HG03439 (cell line): ENCODE data around the gene ALOX12.

Experiments used
- ATAC-seq: cut with Tn5 transposase; IDR thresholded peaks from one replicate; pipeline ENCODE4 v1.9.1; 2021; ENCODE audit warnings: mild to moderate bottlenecking, moderate library complexity; ENCODE audit not compliant: unreplicated experiment

ALOX12 gene

DNA sequence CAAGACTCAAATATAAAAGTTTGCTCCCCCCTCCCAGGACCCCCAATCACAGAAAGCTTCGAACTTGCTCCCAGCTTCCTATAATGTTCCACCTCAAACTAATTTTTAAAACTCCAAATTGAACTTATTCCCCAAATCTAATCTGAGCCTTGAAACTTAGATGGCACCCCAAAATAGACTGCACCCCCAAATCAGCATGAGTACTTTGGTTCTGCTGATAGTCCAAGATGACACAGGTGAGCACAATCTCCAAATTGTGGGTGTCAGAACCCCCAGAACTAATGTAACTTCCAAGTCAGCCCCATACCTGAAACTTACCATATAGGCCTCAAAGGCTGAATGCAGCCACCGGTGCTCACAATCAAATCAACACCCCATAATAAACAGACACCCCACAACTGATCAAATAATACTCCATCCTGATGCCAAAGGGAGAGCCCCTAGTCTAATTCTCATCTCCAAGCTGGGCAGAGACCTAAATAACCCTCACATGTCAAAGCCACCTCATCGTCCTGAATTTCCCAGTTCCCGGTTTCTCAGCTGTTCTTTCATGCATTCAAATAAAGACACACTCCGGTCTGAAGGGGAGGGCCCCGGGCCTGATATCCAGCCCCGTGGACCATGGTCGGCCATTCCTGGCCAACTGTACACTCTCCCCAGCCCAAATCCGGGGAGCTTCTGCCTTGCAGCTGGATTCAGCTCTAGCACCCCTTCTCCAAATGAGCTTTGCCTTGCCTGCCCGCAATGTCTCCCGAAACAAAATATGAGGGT lies 25.2 kb downstream of the ALOX12 start:
- ATAC-seq: no peak

DNA sequence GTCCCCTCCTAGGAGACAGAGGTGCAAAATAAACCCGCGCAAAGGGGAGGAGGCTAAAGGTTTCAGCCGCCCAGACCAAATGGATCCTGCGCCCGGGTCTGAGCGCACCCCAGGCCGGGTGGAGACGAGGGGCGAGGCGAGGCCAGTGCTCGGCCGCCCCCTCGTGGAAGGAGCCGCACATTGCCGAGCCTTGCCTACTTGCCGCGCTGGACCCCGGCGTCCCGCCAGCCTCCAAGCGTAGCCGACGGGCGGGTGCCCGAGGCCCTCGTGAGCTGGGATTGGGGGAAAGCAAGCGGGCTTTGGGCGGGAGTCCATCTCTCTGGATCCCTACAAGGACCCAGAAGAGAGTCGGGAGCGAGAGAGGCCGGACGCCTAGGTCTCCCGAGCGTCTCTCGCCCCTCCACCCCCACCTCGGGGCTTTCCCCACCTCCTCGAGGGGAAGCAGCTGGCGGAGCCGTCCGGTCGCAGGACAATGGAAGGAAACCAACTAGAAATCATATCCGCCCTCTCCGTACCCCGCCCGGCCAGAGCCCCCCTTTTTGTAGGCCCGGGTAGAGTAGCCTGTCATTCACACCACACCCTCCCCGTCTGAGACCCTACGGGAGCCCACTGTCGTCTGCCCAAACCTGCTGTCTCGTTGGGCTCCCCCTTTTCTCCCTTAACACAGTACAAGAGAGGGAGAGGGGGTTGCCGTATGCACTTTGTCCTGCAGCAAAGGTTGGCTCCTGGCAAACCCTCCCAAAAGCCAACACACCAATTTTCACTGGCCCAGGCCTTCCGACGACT lies 26.3 kb downstream of the ALOX12 start:
- ATAC-seq: peak; percentile 62

GRCh38 chr17:7022781-7023571 lies 27.1 kb downstream of the ALOX12 start, which contains the start of gene BCL6B:
Gene BCL6B (plus strand): TSS chr17:7023050. CDS start chr17:7023672, 622 bp downstream.
- no peak for ATAC-seq

GRCh38 chr17:7023576-7024401 lies 27.9 kb downstream of the ALOX12 start:
- ATAC-seq: peak; percentile 39

GRCh38 chr17:7024402-7024785 lies 28.5 kb downstream of the ALOX12 start:
- no peak for ATAC-seq

DNA sequence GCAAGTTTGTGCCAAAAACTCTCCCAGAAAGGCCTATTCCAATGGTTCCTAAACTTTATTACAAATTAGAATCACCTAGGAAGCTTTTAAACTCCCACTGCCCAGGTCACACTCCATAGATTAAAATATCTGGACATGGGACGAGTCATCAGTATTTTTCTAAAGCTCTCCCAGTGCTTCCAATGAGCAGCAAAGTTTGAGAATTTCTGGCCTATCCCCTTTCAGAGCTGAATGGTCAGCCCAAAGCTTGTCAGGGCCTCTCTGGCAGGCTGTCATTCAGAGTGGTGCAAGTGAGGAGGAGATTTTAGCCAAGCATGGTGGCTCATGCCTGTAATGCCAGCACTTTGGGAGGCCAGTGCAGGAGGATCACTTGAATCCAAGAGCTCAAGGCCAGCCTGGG lies 29.4 kb downstream of the ALOX12 start:
- no peak for ATAC-seq

DNA sequence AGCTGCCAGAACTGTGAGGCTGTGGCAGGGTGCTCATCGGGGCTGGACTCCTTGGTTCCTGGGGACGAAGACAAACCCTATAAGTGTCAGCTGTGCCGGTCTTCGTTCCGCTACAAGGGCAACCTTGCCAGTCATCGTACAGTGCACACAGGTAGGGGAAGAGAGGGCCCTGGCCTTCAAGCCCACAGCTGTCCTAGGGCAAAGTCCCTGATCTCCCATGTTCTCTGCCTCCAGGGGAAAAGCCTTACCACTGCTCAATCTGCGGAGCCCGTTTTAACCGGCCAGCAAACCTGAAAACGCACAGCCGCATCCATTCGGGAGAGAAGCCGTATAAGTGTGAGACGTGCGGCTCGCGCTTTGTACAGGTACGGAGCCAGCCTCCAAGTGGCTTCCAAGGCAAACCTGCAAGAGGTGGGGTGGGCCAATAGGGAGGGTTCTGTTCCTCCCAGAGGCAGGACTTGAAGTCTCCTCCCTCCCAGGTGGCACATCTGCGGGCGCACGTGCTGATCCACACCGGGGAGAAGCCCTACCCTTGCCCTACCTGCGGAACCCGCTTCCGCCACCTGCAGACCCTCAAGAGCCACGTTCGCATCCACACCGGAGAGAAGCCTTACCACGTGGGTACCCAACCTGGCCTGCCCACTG lies 30.7 kb downstream of the ALOX12 start:
- ATAC-seq: no peak

GRCh38 chr17:7027335-7027734 lies 31.5 kb downstream of the ALOX12 start:
- no peak for ATAC-seq

- ATAC-seq: no peak
Observed at GRCh38 chr17:7029096-7029495, 33.2 kb downstream of the ALOX12 start.

- no peak for ATAC-seq
Observed at GRCh38 chr17:7029659-7030058, 33.8 kb downstream of the ALOX12 start.

GRCh38 chr17:7034955-7035590 lies 39.2 kb downstream of the ALOX12 start:
- peak; percentile 9 for ATAC-seq

DNA sequence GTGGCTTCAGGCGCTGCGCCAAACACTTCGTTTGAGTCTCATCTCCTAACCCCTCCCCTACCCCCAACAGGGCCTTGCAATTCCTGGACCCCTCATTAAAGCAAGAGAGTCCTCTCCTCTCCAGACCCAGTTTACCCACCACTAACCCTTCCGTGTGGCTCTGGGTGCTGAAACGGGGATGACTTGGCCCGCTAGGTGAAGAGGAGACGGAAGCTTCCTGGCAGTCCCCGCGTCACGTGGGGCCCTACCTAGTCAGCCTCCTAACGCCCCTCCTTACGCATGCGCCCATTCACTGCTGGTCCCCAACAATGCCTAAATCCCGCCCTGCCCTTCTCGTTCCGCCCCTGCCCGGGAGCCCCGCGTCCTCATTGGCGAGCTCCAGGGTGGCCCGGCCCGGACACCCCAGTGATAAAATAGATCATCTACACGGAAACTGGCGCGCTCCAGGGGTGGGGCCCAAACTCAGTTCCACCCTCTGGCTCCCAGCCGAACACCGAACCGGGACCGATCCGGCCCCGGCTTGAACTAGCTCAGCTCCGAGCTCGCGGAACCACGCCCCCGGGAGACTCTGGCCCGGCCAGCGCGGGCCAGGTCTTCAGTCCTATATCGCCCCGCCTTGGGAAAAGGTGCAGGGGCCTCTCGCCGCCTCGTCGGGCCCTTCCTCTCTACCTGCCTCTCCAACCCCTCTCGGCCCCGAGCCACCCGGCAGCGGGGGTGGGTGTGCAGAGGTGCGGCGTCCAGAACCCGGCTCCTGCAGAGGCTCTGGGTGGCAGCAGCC lies 39.9 kb downstream of the ALOX12 start, which contains the start of gene SLC16A13:
SLC16A13 (plus strand) TSS at position 425 of the 778 bp plus-strand sequence. CDS start 368 bp downstream, outside the sequence.
- peak; percentile 87 for ATAC-seq

DNA sequence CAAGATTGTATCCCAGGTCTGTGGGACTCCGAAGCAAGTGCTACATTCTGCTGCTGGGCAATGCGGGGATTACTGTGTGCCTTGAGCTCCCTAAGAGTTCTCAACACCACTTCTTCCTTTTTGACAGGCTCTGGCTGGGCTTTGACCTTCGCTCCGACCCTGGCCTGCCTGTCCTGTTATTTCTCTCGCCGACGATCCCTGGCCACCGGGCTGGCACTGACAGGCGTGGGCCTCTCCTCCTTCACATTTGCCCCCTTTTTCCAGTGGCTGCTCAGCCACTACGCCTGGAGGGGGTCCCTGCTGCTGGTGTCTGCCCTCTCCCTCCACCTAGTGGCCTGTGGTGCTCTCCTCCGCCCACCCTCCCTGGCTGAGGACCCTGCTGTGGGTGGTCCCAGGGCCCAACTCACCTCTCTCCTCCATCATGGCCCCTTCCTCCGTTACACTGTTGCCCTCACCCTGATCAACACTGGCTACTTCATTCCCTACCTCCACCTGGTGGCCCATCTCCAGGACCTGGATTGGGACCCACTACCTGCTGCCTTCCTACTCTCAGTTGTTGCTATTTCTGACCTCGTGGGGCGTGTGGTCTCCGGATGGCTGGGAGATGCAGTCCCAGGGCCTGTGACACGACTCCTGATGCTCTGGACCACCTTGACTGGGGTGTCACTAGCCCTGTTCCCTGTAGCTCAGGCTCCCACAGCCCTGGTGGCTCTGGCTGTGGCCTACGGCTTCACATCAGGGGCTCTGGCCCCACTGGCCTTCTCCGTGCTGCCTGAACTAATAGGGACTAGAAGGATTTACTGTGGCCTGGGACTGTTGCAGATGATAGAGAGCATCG lies 42.4 kb downstream of the ALOX12 start:
- ATAC-seq: no peak

GRCh38 chr17:7039832-7040231 lies 44.0 kb downstream of the ALOX12 start:
- ATAC-seq: no peak

DNA sequence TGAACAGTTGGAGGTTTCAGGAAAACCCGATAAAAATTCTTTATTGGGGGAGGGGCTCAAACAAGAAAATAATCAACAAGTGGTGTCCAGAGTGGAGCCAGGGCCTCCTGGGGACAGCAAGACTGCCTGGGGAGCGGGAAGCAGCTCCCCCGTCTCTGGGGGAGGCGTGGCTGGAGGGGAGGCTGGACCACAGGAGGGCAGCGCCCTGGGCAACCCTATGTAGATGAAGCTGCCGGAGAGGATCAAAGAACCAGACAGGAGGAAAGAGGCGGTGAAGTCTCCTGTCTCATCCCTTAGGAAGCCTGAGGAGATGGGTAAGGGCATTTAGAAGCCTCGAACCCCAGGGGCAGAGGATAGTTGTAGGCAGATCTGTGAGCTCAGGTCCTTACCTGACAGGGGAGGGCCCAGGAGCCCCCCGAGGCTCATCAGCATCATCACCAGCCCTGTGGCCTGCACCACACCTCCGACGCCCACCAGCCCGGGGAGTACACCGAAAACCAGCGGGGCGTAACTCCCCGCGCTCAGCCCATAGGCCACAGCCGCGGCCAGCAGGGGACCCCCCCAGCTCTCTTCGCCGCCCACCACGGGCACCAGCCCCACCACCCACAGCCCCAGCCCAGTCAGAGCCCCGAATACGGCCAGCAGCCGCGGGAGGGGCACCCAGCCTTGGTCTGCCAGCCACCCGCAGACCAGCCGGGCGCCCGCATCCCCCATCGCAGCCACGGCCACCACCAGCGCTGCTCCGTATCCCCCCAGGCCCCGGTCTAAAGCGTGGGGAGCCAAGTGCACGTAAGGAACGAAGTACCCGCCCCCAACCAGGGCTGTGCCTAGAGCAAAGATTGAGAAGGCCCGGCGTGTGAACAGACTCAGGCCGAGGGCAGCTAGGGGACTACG lies 46.0 kb downstream of the ALOX12 start:
- no peak for ATAC-seq

DNA sequence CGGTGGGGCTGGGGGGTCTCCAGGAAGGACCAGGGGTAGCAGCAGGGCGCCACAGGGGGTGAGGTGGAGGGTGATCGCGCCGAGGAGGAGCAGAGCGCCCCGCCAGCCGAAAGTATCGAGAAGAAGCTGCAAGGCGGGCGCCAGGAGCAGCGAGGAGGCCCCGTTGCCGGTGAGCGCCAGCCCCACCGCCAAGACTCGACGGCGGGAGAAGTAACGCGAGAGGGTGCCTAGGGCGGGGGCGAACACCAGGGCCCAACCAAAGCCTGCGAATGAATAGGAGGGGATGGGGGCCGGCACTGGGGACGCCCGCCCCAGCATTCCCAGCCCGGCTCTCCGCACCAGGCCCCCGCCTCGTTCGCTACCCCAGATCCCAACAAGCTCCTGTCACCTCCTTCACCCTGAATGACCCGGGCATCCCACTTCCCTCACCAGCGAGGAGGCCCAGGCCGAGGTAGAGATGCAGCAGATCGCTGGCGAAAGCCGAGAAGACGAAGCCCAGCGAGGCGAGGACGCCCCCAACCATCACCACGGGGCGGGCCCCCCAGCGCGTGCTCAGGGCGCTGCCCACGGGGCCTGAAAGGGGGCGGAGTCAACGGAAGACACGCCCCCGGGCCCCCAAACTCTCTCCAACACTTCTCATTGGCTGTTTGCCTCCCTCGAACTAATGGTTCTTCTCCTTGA lies 46.8 kb downstream of the ALOX12 start:
- ATAC-seq: no peak
